Right kidney (tissue), 9 donors: ENCODE measurements around the gene EVX2.
A peak's percentile ranks its signal among the peaks of the same experiment; 100 is the strongest.

Experiments
- DNase-seq: peaks from one replicate; pipeline ENCODE4 v3.0.0-alpha.2; 2016
- long read RNA-seq, 8 donors: transcript quantifications; one replicate each; lab custom pipeline, GENCODE V29; 2026

Gene EVX2
- long read RNA-seq, donor 1: 0 reads
- long read RNA-seq, donor 2: 0 reads
- long read RNA-seq, donor 3: 0 reads
- long read RNA-seq, donor 4: 0 reads
- long read RNA-seq, donor 5: 0 reads
- long read RNA-seq, donor 6, partial matches to known transcripts: 177 of 254 reads
- long read RNA-seq, donor 6, other reads (novel, unspliced or antisense): 77 of 254 reads
- long read RNA-seq, donor 7, partial matches to known transcripts: 186 of 222 reads
- long read RNA-seq, donor 7, other reads (novel, unspliced or antisense): 36 of 222 reads
- long read RNA-seq, donor 8: 0 reads

DNA sequence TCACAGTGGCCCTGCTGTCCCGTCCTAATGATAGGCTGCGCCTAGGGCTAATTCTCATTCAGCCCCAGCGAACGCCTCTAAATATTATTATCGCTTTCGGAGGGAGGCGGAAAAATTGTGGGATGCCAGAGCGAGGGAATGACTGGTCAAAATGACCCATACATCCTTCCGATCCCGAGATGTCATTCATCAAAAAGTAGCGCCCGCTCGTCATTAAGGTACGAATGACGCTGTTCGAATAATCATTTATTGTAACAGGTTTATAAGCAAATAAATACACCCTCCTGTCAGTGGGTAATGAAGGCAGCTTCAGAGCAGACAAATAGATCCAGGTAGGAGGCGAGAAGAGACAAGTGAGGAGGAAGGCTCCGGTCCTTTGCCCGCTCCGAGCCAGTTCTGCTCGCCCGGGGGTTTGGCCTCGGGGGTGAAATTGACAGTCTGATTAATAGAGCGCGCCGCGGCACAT lies at the start of gene EVX2:
Gene EVX2 (minus strand): TSS at position 167 of the 466 bp plus-strand sequence. CDS start 186 bp downstream, outside the sequence.
- peak; percentile 64 for DNase-seq

DNA sequence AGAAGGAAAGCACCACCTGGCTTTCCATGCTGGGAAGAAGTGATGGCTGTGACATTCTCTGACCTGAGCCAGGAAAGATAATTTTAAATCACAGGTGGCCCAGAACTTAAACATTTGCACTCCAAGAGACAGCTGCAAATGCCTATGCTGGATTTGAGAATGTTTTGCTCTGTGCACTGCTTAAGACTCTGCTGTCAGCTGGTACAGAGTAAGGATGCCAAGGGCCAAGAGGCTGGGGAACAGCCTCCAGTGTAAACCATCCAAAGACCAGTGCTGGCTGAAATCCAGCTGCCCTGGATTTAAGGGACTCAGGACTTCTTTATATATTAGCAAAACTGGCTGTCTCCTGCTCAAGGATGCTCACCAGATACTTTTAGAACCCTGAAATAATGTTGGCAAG lies 49.6 kb upstream of the EVX2 start:
- no peak for DNase-seq

DNA sequence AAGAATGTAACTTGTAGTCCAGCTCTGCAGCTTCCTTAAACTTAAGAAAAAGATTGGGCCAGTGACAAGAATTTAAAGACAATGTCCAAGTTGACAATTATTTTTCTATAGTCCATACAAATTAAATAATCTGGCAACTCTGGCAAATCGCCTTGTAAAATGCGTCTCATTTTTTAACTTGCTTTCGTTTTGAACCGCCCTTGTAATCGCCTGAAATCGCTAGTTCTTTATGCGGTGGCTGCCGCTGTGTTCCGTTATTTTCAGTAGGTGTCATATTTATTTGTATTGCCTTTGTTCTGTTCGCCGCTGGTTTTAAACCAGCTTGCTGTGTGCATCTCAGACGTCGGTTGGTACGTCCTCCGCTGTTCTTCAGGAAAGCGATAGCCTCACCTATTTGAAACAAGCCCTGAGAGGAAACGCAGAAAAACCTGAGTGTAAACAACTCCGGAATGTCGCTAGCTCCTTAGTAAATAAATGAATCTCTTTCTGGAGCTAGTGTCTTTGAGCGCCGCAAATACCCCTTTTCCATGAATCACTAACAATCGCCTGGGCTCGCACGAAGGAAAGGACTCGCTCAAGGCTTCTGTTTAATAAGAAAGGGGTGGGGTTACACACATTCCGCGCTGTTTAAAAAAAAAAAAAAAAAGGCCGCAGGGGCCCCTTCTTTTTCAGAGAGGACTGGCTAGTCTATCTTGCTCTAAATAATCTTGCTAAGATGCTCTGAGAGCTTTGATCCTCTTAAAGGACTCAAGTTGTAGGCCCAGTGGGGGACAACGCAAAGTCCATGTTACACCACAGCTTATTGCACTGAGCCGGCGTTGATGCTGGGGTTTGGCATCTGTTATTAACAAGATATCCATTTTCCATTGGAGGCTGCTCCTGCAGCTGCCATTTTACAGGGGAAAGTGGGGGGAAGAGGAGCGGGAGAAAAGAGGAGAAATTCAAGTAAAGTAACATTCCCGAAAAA lies 48.7 kb upstream of the EVX2 start:
- no peak for DNase-seq

DNA sequence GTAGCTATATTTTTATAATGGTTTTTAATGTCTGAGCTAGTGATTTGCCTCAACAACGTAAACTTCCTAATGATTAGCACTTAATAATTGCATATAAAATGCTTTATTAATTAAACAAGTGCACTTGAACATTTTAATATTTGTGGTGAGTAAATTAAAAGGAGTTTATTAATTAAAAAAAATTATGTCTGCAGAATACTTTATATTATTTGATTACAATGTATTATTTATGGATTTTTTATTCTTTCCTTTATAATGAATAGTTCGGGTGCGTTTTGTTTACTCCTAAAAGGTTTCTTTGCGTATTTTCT lies 48.0 kb upstream of the EVX2 start:
- DNase-seq: no peak

DNA sequence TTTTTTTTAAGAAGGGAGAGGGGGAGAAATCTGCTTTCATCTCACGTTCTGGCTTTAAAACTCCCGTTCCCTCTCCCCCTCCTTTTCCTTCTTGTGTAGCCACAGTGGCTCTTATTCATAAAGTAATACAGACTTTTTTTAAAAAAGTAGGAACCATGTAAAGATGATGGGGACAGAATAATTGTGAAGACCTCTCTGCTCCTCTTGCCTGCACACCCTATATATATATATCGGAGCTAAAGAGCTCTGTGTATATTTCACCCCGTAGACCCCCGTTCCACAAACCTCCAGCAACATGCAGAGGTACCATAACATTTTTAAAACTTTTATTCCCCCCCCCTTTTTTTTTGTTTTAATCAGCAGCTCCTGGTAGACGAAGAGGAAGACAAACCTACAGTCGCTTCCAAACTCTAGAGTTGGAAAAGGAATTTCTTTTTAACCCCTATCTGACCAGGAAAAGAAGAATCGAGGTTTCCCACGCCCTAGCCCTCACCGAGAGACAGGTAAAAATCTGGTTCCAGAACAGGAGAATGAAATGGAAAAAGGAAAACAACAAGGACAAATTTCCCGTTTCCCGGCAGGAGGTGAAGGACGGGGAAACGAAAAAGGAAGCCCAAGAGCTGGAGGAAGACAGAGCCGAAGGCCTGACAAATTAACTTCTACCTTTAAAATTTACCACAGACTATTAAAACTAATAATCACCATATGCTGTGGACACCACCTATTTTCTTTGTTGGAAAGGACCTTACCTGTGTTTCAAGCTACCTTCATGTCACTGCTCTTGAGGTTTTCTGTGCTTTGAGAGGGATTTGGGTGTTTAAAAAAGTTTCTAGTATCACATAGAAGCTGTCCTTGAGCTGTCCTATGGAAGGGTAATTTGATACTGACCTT lies 47.4 kb upstream of the EVX2 start:
- no peak for DNase-seq

DNA sequence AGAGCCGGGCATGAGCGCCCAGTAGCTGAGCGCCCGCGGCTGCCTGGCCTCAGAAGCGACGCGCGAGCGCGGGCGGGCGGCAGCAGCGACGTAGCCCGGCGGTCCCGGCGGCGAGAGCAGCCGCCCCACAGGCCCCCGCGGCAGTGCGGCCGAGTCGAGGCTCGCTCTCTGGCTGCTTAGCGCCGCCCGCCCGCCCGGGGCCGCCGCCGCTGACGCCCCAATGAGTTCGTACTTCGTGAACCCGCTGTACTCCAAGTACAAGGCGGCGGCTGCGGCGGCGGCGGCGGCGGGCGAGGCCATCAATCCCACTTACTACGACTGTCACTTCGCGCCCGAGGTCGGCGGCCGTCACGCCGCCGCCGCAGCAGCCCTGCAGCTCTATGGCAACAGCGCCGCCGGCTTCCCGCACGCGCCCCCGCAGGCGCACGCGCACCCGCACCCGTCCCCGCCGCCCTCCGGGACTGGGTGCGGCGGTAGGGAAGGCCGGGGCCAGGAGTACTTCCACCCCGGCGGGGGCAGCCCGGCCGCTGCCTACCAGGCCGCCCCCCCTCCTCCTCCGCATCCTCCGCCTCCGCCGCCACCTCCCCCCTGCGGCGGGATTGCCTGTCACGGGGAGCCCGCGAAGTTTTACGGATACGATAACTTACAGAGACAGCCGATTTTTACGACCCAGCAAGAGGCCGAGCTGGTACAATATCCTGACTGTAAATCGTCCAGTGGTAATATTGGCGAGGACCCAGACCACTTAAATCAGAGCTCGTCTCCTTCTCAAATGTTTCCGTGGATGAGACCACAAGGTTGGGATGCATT lies 46.6 kb upstream of the EVX2 start:
- DNase-seq: no peak

DNA sequence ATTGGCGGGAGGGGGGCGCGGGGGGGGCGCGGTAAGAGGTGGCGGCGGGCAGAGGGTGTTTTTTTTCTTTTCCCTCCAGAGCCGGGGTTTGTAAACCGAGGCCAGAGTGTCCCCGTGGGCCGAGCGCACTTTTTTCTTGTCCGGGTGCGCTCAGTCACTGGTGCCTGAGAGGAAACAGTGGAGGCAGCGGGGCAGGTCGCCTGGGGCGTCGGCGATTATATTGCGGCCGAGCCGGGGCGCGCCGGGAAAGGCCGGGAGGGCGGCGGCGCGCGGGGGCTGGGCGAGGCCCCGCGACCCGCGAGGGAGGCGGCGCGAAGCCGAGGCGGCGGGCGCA lies 46.0 kb upstream of the EVX2 start:
- DNase-seq: peak; percentile 75

DNA sequence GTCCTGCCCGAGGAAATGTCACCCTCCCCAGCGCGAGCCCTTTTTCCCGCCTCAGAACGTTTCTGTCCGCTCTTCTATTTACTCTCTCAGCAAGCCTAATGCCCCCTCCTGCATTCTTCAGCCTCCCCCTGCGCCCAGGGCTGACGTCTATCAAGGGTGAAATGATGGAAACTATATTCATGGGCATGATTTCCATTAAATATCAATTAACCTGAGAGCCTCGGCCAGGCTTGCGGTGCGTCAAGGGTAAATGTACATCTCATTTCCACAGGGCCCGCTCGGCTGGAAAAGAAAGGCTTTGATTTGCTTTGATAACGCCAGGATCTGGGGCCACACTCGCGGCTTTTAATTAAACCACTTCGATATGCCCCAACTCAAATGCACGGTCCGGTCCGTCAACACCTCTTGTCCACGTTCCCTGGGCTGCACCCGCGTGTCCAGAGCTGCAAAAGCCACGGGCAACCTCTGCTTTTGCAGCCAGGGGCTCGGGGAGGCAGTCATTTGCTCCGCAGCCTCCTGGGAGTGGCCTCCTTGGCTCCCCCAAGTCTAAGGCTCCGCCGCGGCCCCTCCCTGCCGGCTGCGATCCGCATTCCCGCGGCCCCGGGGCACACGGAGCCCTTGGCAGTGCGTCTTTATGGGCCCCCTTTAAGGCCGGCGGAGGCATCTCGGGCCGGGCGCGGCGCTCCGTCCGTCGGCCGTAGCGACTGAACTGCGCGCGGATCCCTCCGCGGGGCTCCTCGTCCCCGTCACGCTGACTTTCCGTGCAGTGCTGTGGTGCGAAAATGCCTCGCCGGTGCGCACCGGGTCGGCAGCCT lies 45.4 kb upstream of the EVX2 start, which contains the start of gene HOXD8:
Gene HOXD8 (plus strand): TSS at position 724 of the 815 bp plus-strand sequence. CDS start 662 bp downstream, outside the sequence.
- DNase-seq: peak; percentile 92

DNA sequence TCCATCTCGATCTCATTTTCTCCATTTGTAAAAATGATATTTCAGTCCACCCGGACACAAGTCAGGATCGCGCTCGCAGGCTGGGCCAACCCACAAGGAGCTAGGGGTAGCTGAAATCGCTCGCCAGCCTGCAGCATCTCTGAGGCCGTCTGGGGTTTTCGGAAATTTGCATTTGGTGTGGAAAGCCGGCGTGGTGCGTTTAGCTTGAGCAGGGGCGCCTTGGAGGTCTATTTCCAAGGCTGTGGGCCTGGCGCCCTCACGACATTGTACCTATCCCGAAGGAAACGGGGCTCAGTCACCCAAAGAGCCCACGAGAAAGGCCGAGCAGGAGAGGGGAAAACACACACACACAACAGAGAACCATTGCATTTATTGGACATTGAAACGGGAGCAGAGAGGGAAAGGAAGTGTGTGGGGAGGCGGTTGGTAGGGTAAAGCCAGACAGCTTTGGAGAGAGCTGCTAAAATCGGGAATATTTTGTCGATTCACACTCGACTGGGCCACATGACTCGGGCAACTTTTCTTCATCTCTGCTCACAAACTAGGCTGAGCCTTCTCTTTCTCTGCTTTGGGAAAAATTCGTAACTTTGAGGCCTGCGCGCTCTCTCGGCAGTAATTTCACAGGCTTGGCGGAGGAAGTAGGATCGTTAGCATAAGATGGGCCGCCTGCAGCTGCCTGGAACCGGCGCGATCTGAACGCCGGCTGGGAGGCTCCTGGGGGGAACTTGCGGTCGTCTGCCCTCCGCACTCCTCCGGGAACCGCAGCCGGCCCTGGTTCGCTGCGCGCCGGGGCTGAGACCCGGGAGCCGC lies 44.6 kb upstream of the EVX2 start:
- no peak for DNase-seq

DNA sequence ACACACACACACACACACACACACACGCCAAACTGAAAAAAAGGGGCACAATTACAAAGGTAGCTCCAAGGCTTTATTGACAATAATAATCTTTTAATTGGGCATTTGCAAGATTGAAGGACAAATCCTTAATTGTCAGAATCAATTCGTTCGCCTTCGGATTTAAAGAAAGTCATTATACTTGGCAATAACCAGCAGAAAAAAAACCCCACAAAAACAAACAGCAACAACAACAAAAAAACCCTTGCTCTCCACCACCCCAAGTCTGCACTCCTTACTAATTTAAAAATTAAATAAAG lies 44.0 kb upstream of the EVX2 start:
- no peak for DNase-seq

DNA sequence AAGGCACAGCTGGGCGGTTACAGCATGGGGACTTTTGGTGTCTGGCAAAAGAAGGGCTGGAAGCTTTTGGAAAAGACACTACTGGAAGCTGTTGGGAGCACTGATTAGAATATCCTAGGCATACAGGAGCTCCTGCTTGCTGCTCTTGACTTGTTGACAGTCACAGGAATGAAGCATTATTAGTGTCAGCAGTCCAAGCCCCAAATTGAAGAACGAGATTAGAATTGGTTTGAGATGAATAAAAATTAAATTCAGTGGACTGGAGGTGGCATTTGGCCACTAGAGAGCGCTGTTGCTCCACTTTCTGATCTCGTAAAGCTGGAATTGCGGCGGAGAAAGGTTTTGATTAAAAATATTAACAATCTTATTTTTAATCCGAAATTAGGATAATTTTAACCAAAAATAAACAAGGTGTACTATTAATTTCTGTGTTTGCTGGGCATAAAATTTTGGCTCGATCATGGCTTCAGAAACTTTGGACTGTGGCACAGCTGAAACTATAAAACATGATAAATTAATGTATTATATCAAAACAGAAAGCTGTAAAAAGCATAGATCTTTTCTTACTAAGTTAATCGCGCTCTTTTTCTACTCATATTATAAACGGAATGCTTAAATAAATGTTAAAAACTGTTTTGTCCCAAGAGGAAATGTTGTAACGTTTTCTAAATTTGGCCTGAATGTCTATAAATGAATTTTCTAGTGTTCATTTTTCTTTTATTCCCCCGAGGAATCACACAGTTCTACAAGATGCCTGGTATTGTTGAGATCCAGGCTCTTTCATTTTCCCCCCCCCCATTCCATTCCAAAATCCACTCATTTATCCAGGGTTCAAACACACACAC lies 43.4 kb upstream of the EVX2 start:
- no peak for DNase-seq

DNA sequence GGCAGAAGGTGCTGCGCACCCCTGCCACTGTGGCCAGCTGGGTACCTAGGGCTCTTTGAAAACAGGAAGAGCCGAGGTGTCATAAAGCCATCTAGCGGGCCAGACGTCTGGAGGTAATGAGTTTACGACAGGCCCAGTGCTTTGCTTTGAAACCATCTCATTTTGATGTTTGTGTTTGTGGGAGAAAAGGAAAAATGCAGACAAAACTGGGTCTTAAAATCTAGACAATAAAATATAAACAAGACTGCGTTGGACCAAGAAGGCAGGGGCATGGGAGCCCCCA lies 42.0 kb upstream of the EVX2 start:
- peak; percentile 68 for DNase-seq

DNA sequence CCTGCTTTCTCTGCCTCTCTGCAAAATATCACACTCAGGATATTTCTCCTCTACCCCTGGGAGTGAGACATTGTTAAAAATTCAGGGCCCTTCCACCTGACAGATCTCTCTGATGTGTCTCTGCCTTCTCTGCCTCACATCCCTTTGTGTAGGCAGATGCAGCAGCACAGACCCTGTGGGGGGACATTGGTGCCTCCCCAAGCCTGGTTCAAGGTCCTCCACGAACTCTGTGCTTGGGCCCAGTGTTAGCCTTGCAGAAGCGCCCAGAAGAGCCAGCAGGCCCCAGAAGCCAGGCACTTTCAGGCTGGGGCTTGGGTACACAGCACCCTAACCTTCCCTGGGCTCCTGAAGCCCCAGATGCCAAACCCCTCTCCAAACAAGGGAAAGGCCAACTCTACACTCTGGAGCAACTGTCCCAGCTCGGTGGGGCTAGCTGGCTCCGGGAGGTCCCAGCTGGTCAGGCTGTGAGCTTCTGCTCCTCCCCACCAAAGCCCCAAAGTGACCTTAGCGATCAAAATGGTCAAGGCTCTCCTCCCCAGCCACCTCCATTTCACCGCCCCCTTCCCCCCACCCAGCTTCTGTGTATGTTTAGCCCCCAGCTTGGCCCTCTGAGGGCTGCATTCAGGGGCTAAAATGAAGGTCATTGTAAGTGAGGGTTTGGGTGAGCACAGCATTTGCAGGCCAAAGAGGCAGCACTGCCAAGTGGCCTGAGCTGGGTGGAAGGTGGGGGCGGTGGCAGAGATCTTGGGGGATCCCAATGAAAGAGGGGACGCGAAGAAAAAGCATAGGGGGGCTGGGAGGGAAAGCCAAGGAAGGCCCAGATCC lies 41.4 kb upstream of the EVX2 start:
- peak; percentile 82 for DNase-seq

DNA sequence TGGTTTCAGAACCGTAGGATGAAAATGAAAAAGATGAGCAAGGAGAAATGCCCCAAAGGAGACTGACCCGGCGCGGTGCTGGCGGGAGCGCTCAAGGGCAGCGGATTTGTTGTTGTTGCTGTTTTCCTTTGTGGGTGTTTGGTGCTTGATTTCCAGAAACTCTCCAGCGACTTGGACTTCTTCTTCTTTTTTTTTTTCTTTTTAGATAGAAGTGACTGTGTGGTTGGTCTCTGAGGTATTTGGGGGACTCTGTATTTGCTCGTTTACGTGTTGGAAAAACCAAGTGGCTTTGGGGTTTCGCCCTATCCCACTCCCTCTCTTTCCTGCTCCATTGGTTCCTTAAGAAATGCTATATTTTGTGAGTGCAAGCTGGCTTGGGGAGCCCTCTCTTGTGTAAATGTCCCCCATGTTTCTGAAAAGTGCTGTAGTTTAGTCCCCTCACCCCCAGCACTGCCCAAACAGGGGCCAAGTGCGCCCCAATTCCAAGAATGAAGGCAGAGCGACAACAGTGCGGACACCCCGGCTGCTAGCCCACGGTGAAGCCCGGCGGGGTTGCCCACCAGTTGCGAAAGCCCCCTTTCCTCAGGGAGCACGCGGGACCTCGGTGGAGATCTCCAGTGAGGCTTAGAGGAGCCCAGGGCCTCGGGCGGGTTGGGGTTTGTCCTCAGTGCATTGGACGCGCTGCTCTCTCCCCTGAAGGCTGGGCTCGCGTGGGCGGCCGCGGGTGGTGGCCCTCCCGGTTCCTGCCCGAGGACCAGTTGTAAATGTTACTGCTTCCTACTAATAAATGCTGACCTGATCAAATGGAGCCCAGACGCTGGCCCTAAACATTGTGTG lies 40.6 kb upstream of the EVX2 start:
- DNase-seq: peak; percentile 83

DNA sequence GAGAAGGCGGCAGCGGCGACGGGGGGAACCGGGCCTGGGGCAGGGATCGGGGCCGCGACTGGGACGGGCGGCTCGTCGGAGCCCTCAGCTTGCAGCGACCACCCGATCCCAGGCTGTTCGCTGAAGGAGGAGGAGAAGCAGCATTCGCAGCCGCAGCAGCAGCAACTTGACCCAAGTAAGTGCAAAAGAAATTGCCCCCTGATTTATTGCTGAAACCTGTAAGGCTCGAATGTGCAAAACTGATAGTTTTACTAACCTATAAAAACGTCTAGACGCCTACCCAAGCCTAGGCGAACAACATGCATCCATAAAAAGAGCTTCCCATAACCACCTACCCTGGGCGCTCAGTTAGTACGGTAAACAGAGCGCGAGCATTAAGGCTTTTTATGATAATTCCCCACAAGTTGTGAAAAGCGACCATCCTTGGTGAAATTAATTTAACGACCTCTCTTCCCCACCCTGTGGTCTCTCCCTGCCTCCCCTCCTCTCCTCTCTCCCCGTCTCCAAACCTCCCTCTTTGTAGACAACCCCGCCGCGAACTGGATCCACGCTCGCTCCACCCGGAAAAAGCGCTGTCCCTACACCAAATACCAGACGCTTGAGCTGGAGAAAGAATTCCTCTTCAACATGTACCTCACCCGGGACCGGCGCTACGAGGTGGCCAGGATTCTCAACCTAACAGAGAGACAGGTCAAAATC lies 39.8 kb upstream of the EVX2 start:
- no peak for DNase-seq

DNA sequence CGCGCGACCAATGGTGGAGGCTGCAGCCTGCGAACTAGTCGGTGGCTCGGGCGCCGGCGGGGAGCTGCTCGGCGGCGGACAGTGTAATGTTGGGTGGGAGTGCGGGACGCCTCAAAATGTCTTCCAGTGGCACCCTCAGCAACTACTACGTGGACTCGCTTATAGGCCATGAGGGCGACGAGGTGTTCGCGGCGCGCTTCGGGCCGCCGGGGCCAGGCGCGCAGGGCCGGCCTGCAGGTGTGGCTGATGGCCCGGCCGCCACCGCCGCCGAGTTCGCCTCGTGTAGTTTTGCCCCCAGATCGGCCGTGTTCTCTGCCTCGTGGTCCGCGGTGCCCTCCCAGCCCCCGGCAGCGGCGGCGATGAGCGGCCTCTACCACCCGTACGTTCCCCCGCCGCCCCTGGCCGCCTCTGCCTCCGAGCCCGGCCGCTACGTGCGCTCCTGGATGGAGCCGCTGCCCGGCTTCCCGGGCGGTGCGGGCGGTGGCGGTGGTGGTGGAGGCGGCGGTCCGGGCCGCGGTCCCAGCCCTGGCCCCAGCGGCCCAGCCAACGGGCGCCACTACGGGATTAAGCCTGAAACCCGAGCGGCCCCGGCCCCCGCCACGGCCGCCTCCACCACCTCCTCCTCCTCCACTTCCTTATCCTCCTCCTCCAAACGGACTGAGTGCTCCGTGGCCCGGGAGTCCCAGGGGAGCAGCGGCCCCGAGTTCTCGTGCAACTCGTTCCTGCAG lies 39.1 kb upstream of the EVX2 start, which contains the start of gene HOXD9:
Gene HOXD9 (plus strand): TSS at position 37 of the 728 bp plus-strand sequence. CDS start 50 bp downstream, at position 87.
- DNase-seq: peak; percentile 88
